ENCODE data around the gene TTLL9.

- TF ChIP-seq CTCF (IDR thresholded peaks at IDR 0.05; ENCODE audit: insufficient read depth, low read length) (no peak), REST (IDR thresholded peaks at IDR 0.05; ENCODE audit: insufficient replicate concordance, low read depth) (no peak), POLR2AphosphoS5 (IDR thresholded peaks at IDR 0.05; ENCODE audit: low read depth) (peak; percentile 94)
These were observed 34.2 kb upstream of the TTLL9 start for GRCh38 chr20:31835977-31836852.

All from HL-60 (cell line).